ENCODE data around the gene FUZ.

The FUZ gene

GRCh38 chr19:49855277-49855675 lies 42.2 kb upstream of the FUZ start:
- Histone ChIP-seq H3K9me3 (ENCODE audit: control insufficient read depth, insufficient read depth, low read length) (no peaks in the 10 kb centered on the region), H3K36me3 (ENCODE audit: insufficient read depth, low read length) (peaks cover 2% of the 10 kb centered on the region; the same call in 1 of the 2 replicates), H3K9ac (ENCODE audit: low read depth, low read length) (no peak overlapping the region), H3K4me1 (ENCODE audit: insufficient read depth, low read length) (peaks cover 3% of the 10 kb centered on the region; the same call in 1 of the 2 replicates)

DNA sequence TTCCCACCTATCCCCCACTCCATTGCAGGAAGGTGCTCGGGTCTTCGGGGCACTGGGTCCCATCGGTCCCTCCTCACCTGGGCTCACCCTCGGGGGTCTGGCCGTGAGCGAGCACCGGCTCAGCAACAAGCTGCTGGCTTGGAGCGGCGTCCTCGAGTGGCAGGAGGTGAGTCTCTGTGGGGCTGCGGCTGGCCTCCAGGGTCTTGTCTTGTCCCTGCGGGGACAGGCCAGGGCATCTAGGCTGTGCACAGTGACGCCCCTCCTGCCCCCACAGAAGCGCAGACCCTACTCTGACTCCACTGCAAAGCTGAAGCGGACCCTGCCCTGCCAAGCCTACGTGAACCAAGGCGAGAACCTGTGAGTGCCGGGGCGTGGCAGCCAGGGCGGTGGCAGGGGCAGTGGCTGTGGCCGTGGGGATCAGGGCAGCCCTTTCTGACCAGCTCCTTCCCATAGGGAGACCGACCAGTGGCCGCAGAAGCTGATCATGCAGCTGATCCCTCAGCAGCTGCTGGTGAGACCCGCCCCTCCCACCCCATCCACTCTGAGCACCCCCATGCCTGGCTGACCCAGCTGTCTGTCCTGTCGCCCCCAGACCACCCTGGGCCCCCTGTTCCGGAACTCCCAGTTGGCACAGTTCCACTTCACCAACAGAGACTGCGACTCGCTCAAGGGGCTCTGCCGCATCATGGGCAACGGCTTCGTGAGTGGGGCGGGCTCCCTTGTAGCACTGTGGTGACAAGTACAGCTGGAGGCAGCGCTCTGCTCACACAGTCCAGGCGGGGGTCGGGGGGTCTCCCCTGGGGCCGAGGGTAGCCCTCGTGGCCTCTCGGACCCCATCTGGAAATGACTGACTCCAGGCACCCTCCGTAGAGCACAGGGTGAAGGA lies 41.5 kb upstream of the FUZ start:
- H3K9ac ChIP-seq (ENCODE audit: low read depth, low read length) = no peak overlapping the region
- H3K36me3 ChIP-seq (ENCODE audit: insufficient read depth, low read length) = no peaks in the 10 kb centered on the region
- H3K4me1 ChIP-seq (ENCODE audit: insufficient read depth, low read length) = 0 out of 2 replicates have a peak, but pooled peaks cover 7% of the 10 kb centered on the region
- H3K9me3 ChIP-seq (ENCODE audit: control insufficient read depth, insufficient read depth, low read length) = no peaks in the 10 kb centered on the region

DNA sequence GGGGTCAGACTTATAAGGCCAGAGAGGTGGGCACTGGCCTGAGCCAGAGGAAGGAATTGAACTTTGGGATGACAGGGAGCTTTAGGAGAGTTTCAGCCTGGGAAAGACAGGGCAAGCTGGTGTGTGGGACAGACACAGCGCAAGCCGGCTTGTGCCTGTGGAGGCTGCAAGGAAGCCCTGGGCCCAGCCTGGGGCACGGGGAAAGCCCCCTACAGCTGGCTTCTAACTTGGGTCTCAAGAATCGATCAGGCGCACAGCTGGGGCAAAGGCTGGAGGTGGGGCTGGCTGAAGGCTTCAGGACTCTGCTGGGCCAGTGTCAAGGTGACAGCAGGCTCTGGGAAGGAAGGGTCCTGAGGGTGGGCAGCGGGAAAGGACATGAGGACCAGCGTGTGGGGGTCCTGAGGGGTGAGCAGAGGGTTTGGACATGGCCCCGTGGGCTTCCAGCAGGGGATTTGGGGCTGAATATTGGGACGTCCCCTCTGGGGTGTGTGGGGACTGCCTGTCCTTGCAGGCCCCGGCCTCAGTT lies 40.8 kb upstream of the FUZ start:
- Histone ChIP-seq H3K9ac (ENCODE audit: low read depth, low read length) (no peak overlapping the region), H3K4me1 (ENCODE audit: insufficient read depth, low read length) (0 out of 2 replicates have a peak, but pooled peaks cover 7% of the 10 kb centered on the region), H3K9me3 (ENCODE audit: control insufficient read depth, insufficient read depth, low read length) (no peaks in the 10 kb centered on the region), H3K36me3 (ENCODE audit: insufficient read depth, low read length) (no peaks in the 10 kb centered on the region)

DNA sequence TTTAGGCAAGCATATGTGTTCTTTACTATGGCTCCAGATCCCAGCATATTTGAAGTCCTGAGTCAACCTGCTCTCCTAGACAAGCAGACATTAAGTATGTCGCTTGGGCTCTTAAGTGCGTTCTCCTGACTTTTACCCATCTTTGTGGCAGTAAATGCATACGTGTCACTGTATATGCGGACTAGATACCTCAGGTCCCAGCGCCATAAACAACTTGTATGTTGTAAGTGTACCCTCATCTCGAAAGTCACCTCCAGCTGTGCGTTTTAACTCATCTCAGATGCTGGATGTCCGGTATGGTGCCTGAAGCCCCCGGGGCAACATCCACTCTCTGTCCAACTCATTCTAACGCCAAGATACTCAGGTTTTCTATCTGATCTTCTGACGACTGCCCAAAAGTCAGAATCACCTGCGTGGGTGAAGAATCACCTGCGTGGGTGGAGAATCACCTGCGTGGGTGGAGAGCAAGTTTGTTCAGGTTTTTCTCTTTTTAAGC lies 39.6 kb upstream of the FUZ start:
- Histone ChIP-seq H3K9ac (ENCODE audit: low read depth, low read length) (0 out of 2 replicates have a peak overlapping the region, but pooled peaks have one; percentile 71), H3K4me1 (ENCODE audit: insufficient read depth, low read length) (0 out of 2 replicates have a peak, but pooled peaks cover 7% of the 10 kb centered on the region), H3K36me3 (ENCODE audit: insufficient read depth, low read length) (no peaks in the 10 kb centered on the region), H3K9me3 (ENCODE audit: control insufficient read depth, insufficient read depth, low read length) (no peaks in the 10 kb centered on the region)

DNA sequence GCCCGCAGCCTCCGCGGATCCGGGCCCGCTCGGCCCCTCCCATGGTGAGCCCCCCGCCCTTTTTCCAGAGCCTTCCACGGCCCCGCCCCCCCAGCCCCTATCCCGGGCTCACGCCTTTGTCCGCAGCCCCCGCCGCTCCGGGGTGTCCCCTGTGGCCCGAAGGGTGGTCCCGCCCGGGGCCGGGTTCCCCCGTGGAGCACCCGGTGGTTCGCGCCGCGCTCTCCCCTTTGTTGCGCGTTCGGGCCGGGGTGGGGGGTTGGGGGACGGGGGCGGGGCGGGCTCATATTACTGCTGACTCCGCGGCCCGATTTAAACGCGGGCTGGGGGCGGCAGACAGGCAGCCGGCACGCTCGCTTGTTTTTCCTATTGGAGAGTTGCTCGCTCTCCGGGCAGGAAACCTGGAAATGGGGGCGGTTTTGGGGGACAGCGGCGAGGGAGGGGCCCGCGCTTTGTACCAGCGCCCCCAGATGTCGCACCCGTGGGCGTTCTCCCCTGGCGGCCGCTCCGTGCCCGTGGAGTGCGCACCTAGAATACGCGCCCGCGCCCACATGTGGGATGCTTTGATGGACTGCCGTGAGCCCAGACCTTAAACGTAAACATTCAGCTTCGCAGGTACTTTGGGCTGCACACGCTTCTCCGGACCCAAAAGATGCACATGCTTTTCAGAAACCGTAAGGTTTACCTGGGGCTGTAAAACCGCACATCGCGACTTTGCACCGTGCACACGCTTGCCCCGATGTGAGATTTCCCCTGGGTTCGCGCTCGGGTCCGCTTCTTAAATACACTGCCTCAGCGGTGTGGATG lies 38.6 kb upstream of the FUZ start:
- Histone ChIP-seq H3K4me1 (ENCODE audit: insufficient read depth, low read length) (0 out of 2 replicates have a peak, but pooled peaks cover 7% of the 10 kb centered on the region), H3K9me3 (ENCODE audit: control insufficient read depth, insufficient read depth, low read length) (no peaks in the 10 kb centered on the region), H3K36me3 (ENCODE audit: insufficient read depth, low read length) (no peaks in the 10 kb centered on the region), H3K9ac (ENCODE audit: low read depth, low read length) (peak overlapping the region; percentile 80)

- H3K4me1 ChIP-seq (ENCODE audit: insufficient read depth, low read length) = 0 out of 2 replicates have a peak, but pooled peaks cover 7% of the 10 kb centered on the region
- peak within 1 kb of the TSS; percentile 80 for H3K9ac ChIP-seq (ENCODE audit: low read depth, low read length)
- H3K36me3 ChIP-seq (ENCODE audit: insufficient read depth, low read length) = no peaks in the 10 kb centered on the region
- H3K9me3 ChIP-seq (ENCODE audit: control insufficient read depth, insufficient read depth, low read length) = no peaks in the 10 kb centered on the region
Observed at GRCh38 chr19:49850487-49851342, 37.6 kb upstream of the FUZ start, which contains the start of gene PTOV1. TSS of gene PTOV1 (plus strand) at chr19:49851159.

DNA sequence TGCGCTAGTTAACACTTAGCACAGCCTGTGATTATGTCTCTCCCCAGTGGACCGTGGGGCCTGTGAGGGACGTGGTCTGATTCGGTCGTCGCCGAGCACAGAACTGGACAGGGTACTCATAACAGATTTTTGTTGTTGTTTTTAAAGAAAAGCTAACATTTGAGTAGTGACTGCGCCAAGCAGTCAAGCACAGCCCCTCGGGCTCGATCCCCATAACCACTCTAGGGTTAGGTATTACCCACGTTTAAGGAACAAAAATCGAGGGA lies 37.1 kb upstream of the FUZ start:
- peak overlapping the region; percentile 80 for H3K9ac ChIP-seq (ENCODE audit: low read depth, low read length)
- H3K36me3 ChIP-seq (ENCODE audit: insufficient read depth, low read length) = no peaks in the 10 kb centered on the region
- H3K4me1 ChIP-seq (ENCODE audit: insufficient read depth, low read length) = 0 out of 2 replicates have a peak, but pooled peaks cover 7% of the 10 kb centered on the region
- no peaks in the 10 kb centered on the region for H3K9me3 ChIP-seq (ENCODE audit: control insufficient read depth, insufficient read depth, low read length)

DNA sequence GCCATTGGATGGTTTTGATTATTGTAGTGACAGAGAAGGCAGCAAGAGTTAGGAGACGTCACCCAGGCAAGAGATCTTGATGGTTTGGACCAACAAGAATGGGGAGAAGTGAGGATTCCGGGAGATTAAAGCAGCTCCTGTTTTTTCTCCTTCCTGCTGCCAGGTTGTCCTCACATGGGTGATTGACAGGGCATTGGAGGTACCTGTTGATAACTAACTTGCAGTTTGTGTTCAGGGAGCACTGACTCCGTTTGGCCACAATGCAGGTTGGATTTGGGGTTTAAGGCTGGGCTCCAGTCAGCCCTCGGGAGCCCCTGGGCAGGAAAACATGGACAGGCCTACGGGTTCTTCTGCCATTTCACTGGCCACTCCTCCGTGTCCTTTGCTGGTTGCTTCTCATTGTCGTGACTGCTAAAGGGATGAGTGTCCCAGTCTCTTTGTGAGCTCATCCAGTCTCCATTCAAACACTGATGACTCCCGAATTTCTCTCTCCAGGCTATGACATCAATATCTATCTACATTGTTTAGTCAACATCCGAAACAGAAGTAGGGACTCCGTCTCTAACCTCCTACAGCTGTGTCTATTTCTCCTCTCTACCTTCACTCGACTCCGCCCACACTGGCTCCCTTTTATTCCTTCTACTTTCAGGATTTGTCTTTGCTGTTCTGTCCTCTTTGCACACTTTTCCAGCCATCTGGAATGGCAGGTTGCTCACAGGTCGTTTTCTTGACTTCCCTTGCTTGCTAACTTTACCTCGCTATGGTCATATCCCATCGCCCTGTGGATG lies 36.5 kb upstream of the FUZ start:
- H3K9ac ChIP-seq (ENCODE audit: low read depth, low read length) = peak overlapping the region; percentile 80; the same call in 1 of the 2 replicates

DNA sequence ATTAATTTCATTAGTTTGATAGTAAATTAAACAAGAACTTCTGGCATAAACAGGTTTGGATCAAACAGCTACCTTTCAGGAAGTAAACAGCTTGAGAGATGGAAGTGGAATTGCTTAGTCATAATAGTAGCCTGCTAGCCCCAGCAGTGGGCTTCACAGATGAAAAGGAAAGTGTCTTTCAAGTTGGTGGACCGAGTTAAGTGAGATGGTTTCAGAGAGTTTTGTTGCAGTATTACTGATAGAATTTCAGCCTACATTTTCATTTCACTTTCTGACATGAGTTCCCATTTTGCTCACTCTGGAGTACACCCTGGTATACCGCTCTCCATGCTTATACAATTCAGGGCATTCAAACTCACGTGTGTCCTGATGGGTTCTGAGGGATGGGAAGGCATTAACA lies 35.8 kb upstream of the FUZ start:
- Histone ChIP-seq H3K9me3 (ENCODE audit: control insufficient read depth, insufficient read depth, low read length) (no peaks in the 10 kb centered on the region), H3K36me3 (ENCODE audit: insufficient read depth, low read length) (no peaks in the 10 kb centered on the region), H3K9ac (ENCODE audit: low read depth, low read length) (no peak overlapping the region), H3K4me1 (ENCODE audit: insufficient read depth, low read length) (0 out of 2 replicates have a peak, but pooled peaks cover 7% of the 10 kb centered on the region)

More for the DNA sequence above, 36.5 kb upstream of the FUZ start:
- Histone ChIP-seq H3K9me3 (ENCODE audit: control insufficient read depth, insufficient read depth, low read length) (no peaks in the 10 kb centered on the region), H3K4me1 (ENCODE audit: insufficient read depth, low read length) (0 out of 2 replicates have a peak, but pooled peaks cover 7% of the 10 kb centered on the region), H3K36me3 (ENCODE audit: insufficient read depth, low read length) (no peaks in the 10 kb centered on the region)

GRCh38 chr19:49847731-49848696 lies 34.9 kb upstream of the FUZ start:
- H3K4me1 ChIP-seq (ENCODE audit: insufficient read depth, low read length) = 0 out of 2 replicates have a peak, but pooled peaks cover 7% of the 10 kb centered on the region
- H3K36me3 ChIP-seq (ENCODE audit: insufficient read depth, low read length) = no peaks in the 10 kb centered on the region
- no peaks in the 10 kb centered on the region for H3K9me3 ChIP-seq (ENCODE audit: control insufficient read depth, insufficient read depth, low read length)
- no peak overlapping the region for H3K9ac ChIP-seq (ENCODE audit: low read depth, low read length)

DNA sequence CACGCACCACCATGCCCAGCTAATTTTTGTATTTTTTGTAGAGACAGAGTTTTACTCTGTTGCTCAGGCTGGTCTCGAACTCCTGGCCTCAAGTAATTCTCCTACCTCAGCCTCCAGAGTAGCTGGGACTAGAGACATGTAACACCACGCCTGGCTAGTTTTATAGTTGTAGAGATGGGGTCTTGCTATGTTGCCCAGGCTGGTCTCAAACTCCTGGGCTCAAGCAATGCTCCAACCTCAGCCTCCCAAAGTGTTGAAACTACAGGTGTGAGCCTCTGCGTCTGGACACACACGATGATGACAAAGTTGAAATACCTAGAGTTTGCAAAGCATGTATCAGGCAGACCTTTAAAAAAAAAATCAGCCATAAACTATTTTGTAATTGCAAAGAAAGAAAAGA lies 33.3 kb upstream of the FUZ start:
- Histone ChIP-seq H3K4me1 (ENCODE audit: insufficient read depth, low read length) (0 out of 2 replicates have a peak, but pooled peaks cover 4% of the 10 kb centered on the region), H3K9me3 (ENCODE audit: control insufficient read depth, insufficient read depth, low read length) (no peaks in the 10 kb centered on the region), H3K9ac (ENCODE audit: low read depth, low read length) (no peak overlapping the region), H3K36me3 (ENCODE audit: insufficient read depth, low read length) (no peaks in the 10 kb centered on the region)

DNA sequence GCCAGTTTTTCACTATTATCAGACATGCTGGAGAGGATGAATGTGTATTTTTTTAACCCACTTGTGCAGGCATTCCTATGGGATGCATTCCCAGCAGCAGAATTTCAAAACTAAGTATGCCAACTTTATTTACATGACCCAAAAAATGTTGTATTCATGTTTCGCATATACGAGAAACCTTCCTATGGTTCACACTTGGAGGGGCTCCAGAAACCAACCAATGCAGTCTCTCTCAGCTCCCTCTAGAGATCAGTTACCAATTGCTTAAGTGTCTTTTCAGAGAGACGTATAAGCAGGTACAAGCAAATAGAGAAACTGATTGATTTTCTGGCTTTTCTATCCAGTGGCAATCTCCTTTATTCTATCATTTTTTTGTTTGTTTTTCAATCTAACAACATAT lies 32.3 kb upstream of the FUZ start:
- no peak overlapping the region for H3K9ac ChIP-seq (ENCODE audit: low read depth, low read length)
- no peaks in the 10 kb centered on the region for H3K9me3 ChIP-seq (ENCODE audit: control insufficient read depth, insufficient read depth, low read length)
- 0 out of 2 replicates have a peak, but pooled peaks cover 4% of the 10 kb centered on the region for H3K4me1 ChIP-seq (ENCODE audit: insufficient read depth, low read length)
- 0 out of 2 replicates have a peak, but pooled peaks cover 5% of the 10 kb centered on the region for H3K36me3 ChIP-seq (ENCODE audit: insufficient read depth, low read length)
